ENCODE measurements around the gene ITGAD. TPM values are rescaled to one million over a fixed set of nuclear protein-coding genes. Genes with fewer than 3 reads are reported as not detected.
A peak's percentile ranks its signal among the peaks of the same experiment; 100 is the strongest.

The ITGAD gene
- total and polyA plus RNA-seq, 2 of the 13 experiments (the other 11 are each of a cell fraction or from before 2014, with no cell fraction given) = not detected

DNA sequence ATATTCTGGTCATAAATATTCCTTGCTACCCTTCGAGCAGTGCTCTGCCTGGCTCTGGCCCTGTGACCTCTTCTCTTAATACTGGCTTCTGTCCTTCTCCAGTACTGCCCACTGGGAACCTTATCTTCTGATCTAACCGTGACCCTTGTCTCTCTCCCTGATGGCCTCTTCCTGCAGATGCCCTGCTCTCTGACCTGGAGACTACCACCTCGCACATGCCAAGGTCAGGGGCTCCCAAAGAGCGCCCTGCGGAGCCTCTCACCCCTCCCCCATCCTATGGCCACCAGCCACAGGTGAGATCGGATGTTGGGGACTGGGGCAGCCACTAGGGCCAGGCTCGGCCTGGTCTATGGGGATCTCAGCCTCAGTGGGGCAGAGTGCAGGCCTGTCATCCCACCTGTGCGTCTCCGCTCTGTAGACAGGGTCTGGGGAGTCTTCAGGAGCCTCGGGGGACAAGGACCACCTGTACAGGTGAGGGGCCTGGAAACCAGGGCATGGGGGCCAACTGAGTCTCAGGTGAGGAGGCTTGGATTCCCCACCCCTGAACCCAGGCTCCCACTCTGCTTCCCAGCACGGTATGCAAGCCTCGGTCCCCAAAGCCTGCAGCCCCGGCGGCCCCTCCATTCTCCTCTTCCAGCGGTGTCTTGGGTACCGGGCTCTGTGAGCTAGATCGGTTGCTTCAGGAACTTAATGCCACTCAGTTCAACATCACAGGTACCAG, 80.3 kb downstream of the ITGAD start (continued):
- TF ChIP-seq, protein P1, sequence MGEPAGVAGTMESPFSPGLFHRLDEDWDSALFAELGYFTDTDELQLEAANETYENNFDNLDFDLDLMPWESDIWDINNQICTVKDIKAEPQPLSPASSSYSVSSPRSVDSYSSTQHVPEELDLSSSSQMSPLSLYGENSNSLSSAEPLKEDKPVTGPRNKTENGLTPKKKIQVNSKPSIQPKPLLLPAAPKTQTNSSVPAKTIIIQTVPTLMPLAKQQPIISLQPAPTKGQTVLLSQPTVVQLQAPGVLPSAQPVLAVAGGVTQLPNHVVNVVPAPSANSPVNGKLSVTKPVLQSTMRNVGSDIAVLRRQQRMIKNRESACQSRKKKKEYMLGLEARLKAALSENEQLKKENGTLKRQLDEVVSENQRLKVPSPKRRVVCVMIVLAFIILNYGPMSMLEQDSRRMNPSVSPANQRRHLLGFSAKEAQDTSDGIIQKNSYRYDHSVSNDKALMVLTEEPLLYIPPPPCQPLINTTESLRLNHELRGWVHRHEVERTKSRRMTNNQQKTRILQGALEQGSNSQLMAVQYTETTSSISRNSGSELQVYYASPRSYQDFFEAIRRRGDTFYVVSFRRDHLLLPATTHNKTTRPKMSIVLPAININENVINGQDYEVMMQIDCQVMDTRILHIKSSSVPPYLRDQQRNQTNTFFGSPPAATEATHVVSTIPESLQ (CRISPR knock-in tag; conservative IDR thresholded peaks at IDR 0.05) = no peak
- TF ChIP-seq ZFP82 (CRISPR knock-in tag; IDR thresholded peaks at IDR 0.05; ENCODE audit: borderline replicate concordance) (no peak), PRDM15 (CRISPR knock-in tag; IDR thresholded peaks at IDR 0.05) (no peak), MAFK (conservative IDR thresholded peaks at IDR 0.05 in 1 of 2, IDR thresholded peaks at IDR 0.05 in 1 of 2; ENCODE audit: low read length in 2 of 2) (no peak), RXRA (CRISPR knock-in tag; IDR thresholded peaks at IDR 0.05) (peak; percentile 48; the same call in 1 of the 2 replicates), SMYD3 (CRISPR knock-in tag; IDR thresholded peaks at IDR 0.05) (no peak), PAXIP1 (CRISPR knock-in tag; conservative IDR thresholded peaks at IDR 0.05) (peak; percentile 26; the same call in 1 of the 2 replicates), ZNF572 (CRISPR knock-in tag; IDR thresholded peaks at IDR 0.05) (no peak), ZNF136 (CRISPR knock-in tag; IDR thresholded peaks at IDR 0.05; ENCODE audit: low read depth) (no peak), ZNF749 (CRISPR knock-in tag; IDR thresholded peaks at IDR 0.05; ENCODE audit: borderline replicate concordance) (no peak)
- TF ChIP-seq, protein P2, sequence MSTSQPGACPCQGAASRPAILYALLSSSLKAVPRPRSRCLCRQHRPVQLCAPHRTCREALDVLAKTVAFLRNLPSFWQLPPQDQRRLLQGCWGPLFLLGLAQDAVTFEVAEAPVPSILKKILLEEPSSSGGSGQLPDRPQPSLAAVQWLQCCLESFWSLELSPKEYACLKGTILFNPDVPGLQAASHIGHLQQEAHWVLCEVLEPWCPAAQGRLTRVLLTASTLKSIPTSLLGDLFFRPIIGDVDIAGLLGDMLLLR (CRISPR knock-in tag; IDR thresholded peaks at IDR 0.05) = no peak
- TF ChIP-seq, protein P3, sequence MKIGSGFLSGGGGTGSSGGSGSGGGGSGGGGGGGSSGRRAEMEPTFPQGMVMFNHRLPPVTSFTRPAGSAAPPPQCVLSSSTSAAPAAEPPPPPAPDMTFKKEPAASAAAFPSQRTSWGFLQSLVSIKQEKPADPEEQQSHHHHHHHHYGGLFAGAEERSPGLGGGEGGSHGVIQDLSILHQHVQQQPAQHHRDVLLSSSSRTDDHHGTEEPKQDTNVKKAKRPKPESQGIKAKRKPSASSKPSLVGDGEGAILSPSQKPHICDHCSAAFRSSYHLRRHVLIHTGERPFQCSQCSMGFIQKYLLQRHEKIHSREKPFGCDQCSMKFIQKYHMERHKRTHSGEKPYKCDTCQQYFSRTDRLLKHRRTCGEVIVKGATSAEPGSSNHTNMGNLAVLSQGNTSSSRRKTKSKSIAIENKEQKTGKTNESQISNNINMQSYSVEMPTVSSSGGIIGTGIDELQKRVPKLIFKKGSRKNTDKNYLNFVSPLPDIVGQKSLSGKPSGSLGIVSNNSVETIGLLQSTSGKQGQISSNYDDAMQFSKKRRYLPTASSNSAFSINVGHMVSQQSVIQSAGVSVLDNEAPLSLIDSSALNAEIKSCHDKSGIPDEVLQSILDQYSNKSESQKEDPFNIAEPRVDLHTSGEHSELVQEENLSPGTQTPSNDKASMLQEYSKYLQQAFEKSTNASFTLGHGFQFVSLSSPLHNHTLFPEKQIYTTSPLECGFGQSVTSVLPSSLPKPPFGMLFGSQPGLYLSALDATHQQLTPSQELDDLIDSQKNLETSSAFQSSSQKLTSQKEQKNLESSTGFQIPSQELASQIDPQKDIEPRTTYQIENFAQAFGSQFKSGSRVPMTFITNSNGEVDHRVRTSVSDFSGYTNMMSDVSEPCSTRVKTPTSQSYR (CRISPR knock-in tag; IDR thresholded peaks at IDR 0.05; ENCODE audit: borderline replicate concordance) = peak; percentile 85

All from HepG2 (cell line).